Neutrophil (primary cell): ENCODE results near the gene SPATA31C1.

Source experiments
- H3K27ac ChIP-seq: fragments of 200-600 bp; sonication (generic); 2 replicates; pipeline ENCODE4 v1.5.1; 2016; ENCODE audit warnings: mild to moderate bottlenecking, moderate library complexity
- H3K27me3 ChIP-seq: fragments of 200-600 bp; sonication (generic); 2 replicates; pipeline ENCODE4 v1.6.0; 2016; ENCODE audit warnings: mild to moderate bottlenecking
- H3K36me3 ChIP-seq: fragments of 200-600 bp; sonication (generic); 2 replicates; pipeline ENCODE4 v1.5.1; 2017
- H3K4me1 ChIP-seq, 2 experiments: fragments of 200-600 bp in 1 of 2; sonication (generic) in 1 of 2; 1 replicate in 1 of 2; 2 replicates in 1 of 2; pipeline versions ENCODE4 v1.5.1 to v1.6.1; 2013 to 2016; ENCODE audit warnings: low read depth in 1 of 2, low read length in 1 of 2, mild to moderate bottlenecking in 1 of 2, moderate library complexity in 1 of 2; ENCODE audit not compliant: control insufficient read depth in 1 of 2, insufficient read depth in 1 of 2
- H3K4me3 ChIP-seq, 2 experiments: fragments of 200-600 bp in 1 of 2; sonication (generic) in 1 of 2; 1 replicate in 1 of 2; 2 replicates in 1 of 2; pipeline ENCODE4 v1.5.1; 2013 to 2016; ENCODE audit warnings: low read depth in 1 of 2, low read length in 1 of 2, mild to moderate bottlenecking in 1 of 2, moderate library complexity in 1 of 2
- H3K9me3 ChIP-seq: fragments of 200-600 bp; sonication (generic); 2 replicates; pipeline ENCODE4 v1.5.1; 2016
- TF ChIP-seq, protein P1 (sequence below): fragments of 200-600 bp; sonication (generic); IDR thresholded peaks from 2 replicates; pipeline ENCODE4 v1.5.1; 2016; ENCODE audit warnings: antibody characterized with exemption

The SPATA31C1 gene

DNA sequence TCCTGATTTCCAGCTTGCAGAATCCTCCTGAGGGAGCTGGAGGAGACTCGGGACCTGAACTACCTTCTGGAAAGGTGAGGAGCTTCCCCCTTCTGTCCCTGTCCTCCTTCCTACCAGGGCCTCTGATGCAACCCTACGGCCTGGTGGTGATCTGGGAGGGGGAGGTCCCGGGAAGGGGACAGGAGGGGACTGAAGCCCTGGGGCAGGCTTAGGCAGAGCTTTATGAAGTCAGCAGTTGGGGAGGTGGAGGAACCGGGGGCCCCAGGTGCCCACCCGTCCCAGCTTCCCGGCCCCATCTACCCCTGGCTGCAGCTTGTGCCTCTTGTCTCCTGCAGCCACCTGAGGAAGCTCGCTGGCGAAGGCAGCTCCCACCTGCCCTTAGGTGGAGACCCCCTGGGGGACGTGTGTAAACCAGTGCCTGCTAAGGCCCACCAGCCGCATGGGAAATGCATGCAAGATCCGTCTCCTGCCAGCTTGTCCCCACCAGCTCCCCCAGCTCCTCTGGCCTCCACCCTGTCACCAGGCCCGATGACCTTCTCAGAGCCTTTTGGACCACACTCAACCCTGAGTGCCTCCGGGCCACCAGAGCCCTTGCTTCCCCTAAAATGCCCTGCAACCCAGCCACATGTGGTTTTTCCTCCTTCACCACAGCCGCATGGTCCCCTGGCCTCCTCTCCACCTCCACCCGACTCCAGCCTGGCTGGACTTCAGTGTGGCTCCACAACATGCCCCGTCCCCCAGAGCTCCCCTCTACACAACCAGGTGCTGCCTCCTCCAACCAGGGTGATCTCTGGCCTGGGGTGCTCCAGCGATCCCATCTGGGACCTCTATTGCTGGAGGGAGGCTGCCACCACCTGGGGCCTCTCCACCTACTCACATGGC, 32.9 kb upstream of the SPATA31C1 start:
- no peaks in the 10 kb centered on the region for H3K36me3 ChIP-seq
- no peaks in the 10 kb centered on the region for H3K9me3 ChIP-seq
- H3K27me3 ChIP-seq, result no peaks in the 10 kb centered on the region
- TF ChIP-seq, protein P1, sequence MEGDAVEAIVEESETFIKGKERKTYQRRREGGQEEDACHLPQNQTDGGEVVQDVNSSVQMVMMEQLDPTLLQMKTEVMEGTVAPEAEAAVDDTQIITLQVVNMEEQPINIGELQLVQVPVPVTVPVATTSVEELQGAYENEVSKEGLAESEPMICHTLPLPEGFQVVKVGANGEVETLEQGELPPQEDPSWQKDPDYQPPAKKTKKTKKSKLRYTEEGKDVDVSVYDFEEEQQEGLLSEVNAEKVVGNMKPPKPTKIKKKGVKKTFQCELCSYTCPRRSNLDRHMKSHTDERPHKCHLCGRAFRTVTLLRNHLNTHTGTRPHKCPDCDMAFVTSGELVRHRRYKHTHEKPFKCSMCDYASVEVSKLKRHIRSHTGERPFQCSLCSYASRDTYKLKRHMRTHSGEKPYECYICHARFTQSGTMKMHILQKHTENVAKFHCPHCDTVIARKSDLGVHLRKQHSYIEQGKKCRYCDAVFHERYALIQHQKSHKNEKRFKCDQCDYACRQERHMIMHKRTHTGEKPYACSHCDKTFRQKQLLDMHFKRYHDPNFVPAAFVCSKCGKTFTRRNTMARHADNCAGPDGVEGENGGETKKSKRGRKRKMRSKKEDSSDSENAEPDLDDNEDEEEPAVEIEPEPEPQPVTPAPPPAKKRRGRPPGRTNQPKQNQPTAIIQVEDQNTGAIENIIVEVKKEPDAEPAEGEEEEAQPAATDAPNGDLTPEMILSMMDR, result no peak
- no peaks in the 10 kb centered on the region for H3K4me1 ChIP-seq
- no peak overlapping the region for H3K27ac ChIP-seq
- H3K4me3 ChIP-seq, result no peak overlapping the region

DNA sequence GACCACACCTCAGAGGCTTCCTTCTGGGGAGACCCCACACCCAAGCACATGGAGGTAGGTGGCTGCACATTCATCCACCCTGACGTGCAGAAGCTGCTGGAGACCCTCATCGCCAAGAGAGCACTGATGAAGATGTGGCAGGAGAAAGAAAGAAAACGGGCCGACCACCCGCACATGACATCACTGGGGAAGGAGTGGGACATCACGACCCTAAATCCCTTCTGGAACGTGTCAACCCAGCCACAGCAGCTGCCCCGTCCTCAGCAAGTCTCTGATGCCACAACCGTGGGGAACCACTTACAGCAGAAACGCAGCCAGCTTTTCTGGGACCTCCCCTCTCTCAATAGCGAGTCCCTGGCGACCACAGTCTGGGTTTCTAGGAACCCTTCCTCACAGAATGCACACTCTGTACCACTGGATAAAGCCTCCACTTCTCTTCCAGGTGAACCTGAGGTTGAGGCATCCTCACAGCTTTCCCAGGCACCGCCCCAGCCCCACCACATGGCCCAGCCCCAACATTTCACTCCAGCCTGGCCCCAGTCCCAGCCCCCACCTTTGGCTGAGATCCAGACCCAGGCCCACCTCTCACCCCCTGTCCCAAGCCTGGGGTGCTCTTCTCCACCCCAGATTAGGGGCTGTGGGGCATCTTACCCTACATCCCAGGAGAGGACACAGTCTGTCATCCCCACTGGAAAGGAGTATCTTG, 32.1 kb upstream of the SPATA31C1 start:
- Histone ChIP-seq H3K9me3 (no peaks in the 10 kb centered on the region), H3K27me3 (no peaks in the 10 kb centered on the region), H3K27ac (no peak overlapping the region), H3K4me3 (no peak overlapping the region), H3K36me3 (no peaks in the 10 kb centered on the region), H3K4me1 (no peaks in the 10 kb centered on the region)
- TF ChIP-seq, protein P1, result no peak

GRCh38 chr9:87886210-87886932, 31.4 kb upstream of the SPATA31C1 start:
- no peak overlapping the region for H3K4me3 ChIP-seq
- H3K27me3 ChIP-seq, result no peaks in the 10 kb centered on the region
- TF ChIP-seq, protein P1, result no peak
- no peaks in the 10 kb centered on the region for H3K4me1 ChIP-seq
- H3K27ac ChIP-seq, result no peak overlapping the region
- H3K36me3 ChIP-seq, result no peaks in the 10 kb centered on the region
- no peaks in the 10 kb centered on the region for H3K9me3 ChIP-seq

- Histone ChIP-seq H3K27ac (no peak overlapping the region), H3K4me1 (no peaks in the 10 kb centered on the region), H3K27me3 (no peaks in the 10 kb centered on the region), H3K4me3 (no peak overlapping the region), H3K36me3 (no peaks in the 10 kb centered on the region), H3K9me3 (no peaks in the 10 kb centered on the region)
- TF ChIP-seq, protein P1, result no peak
These were observed 30.7 kb upstream of the SPATA31C1 start for GRCh38 chr9:87886933-87887505.
